Prostate gland (tissue), 2 donors: ENCODE measurements around the gene OR5H2.
"Not testable (repeated sequence)": the region's sequence is repeated elsewhere in the genome, so short reads cannot be mapped to it uniquely, and the experiment has no call there.

Experiments
- CTCF ChIP-seq, 4 experiments: fragments of 200-600 bp in 2 of 4; fragments of 450-650 bp in 2 of 4; sonication (generic) in 2 of 4; IDR thresholded peaks; 1 replicate in 3 of 4; 2 replicates in 1 of 4; pipeline ENCODE4 v1.5.1; 2016 to 2019; ENCODE audit warnings: antibody characterized with exemption in 4 of 4, mild to moderate bottlenecking in 2 of 4, moderate library complexity in 2 of 4
- POLR2A ChIP-seq: fragments of 450-650 bp; IDR thresholded peaks from one replicate; pipeline ENCODE4 v1.6.1; 2016; ENCODE audit warnings: antibody characterized with exemption, mild to moderate bottlenecking
- POLR2AphosphoS5 ChIP-seq: sonication (generic); formaldehyde crosslinking; IDR thresholded peaks from one replicate; pipeline ENCODE4 v1.6.1; 2017; ENCODE audit warnings: antibody characterized with exemption

DNA sequence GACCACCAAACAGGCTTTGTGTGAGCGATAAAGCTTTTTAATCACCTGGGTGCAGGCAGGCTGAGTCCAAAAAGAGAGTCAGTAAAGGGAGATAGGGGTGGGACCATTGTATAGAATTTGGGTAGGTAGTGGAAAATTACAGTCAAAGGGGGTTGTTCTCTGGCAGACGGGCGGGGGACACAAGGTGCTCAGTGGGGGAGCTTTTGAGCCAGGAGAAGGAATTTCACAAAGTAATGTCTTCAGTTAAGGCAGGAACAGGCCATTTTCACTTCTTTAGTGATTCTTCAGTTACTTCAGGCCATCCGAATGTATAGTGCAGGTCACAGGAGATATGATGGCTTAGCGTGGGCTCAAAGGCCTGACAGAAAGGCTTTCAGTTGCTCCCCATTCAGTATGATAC lies 26.3 kb upstream of the OR5H2 start:
- not testable (repeated sequence) for TF ChIP-seq POLR2A; POLR2AphosphoS5; CTCF (IDR thresholded peaks at IDR 0.05)
